GM21447 (cell line): Measurements from ENCODE around the gene ARHGEF4.

ENCODE experiments used
- ATAC-seq: cut with Tn5 transposase; IDR thresholded peaks from one replicate; pipeline ENCODE4 v1.9.1; 2021; ENCODE audit not compliant: unreplicated experiment

Gene ARHGEF4

DNA sequence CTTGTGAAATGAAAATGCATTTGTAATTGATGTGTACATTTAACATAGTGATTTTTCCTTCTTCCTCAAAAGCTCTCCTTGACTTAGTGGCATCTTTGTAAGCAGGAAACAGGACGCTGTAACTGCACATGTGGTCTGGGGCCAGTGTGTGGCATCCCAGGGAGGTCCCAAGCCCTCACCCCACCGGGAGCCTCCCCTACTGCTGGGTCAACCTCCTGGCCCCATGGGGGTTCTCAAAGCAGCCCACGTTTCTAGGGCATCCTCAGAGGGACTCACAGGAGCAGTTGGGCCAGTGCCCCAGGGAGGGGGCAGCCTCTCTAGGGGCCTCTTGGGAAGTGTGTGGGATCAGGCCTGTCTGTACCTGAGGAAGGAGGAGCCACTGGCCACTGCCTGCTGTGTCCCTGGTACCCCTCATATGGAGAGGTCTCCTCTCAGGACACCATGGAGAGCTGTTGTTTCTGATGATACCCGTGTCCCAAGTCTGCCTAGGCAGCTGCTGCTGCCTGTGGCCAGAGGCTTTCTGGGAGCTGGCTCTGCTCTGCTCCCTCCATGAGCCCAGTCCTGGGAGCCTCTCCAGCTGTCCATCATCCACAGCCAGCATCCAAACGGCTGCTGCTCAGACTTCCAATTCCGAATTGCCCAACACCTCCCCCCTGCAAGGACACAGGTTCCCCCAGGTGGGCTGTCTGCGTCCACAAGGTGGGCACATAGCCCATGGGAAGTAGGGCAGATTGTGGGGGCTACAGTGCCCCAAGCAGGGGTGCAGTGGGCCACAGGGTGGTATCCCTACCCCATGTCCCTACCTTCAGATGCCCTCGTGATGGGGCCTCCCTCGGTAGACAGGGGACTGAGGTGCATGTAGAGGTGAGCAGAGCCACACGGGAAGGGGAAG lies 13.4 kb downstream of the ARHGEF4 start:
- ATAC-seq: no peak

- no peak for ATAC-seq
These were observed 14.3 kb downstream of the ARHGEF4 start for GRCh38 chr2:130850788-130851623.

GRCh38 chr2:130851624-130852382 lies 15.1 kb downstream of the ARHGEF4 start:
- no peak for ATAC-seq

DNA sequence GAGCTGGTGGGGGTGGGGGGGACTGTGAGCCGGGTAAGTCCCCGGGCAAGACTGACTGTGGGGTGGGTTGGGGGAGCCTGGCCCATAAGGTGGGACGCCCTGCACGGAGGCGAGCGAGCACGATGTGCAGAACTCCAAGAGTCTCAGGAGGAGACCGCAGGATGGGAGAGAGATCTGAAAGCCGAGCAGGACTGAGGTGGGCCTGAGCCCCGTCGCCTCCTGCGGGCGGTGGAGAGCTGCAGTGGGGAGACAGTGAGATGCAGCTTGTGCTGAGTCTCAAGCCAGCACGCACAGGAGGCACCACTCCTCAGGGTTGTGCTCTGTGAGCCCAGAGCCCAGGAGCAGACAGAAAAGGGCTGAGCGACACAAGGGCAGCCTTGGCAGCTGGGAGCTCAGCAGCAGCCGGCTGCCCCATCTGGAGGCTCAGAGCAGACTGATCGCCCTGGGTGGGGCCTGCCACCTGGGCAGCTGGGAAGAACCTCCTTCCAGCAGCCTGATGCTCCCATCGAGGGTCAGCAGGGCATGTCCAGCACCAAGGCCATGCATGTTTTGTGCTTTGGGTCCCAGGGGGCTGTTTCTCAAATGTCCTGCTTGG lies 15.9 kb downstream of the ARHGEF4 start:
- no peak for ATAC-seq

GRCh38 chr2:130853391-130853790 lies 16.7 kb downstream of the ARHGEF4 start:
- ATAC-seq: no peak

DNA sequence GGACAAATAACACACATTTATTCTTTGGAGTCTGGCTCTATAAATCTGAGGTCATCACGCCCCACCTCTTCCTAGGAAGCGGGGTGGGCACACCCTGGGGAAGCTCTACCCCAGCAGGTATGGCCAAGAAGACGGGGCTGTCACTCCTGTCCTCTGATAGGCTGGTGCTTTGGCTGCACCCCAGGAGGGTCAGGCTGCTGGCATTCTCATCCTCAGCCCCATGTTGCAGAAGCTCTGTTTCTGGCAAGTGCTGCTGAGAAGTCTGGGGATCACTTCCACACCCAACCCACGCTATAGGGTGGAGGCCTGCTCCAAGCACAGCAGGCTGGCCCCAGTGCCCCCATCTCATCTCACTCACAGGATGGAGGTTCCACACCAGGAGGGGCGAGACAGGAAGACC lies 17.6 kb downstream of the ARHGEF4 start:
- ATAC-seq: no peak

GRCh38 chr2:130864830-130865800 lies 28.4 kb downstream of the ARHGEF4 start:
- no peak for ATAC-seq

GRCh38 chr2:130869441-130870160 lies 32.9 kb downstream of the ARHGEF4 start:
- no peak for ATAC-seq

DNA sequence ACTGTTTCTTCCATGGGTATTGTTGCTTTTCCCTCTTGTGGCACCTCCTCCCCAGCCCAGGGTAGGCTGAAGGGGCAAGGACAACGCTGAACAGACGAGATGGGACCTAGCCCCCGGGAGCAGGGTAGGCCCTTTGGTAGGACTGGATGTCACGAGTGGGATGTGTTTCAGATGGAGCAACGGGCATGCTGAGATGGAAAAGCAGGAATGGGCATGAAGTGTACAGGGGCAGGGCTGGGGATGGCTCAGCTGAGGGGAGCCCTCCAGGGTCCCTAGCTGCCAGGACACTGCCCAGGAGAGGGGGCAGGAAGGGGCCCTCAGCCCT lies 33.4 kb downstream of the ARHGEF4 start:
- ATAC-seq: no peak

DNA sequence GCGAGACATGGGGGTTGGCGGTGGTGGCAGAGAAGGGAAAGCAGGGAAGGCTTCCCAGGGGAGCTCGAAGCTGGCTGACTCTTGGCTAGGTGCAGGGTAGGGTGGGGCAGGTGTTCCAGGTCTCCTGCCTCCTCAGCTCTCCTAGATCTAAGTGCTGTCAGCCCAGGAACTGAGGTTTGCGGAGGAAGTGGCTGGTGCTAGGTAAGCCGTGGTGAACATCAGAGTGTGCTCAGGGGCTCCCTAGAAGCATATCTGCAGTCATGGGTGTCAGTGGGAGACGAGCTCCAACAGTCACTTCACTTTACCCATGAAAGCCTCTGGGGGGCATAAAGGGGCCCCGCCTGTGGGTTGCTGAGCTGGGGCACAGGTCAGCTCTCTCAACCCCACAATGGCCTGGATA lies 34.1 kb downstream of the ARHGEF4 start:
- ATAC-seq: no peak

GRCh38 chr2:130871843-130872740 lies 35.4 kb downstream of the ARHGEF4 start:
- no peak for ATAC-seq

DNA sequence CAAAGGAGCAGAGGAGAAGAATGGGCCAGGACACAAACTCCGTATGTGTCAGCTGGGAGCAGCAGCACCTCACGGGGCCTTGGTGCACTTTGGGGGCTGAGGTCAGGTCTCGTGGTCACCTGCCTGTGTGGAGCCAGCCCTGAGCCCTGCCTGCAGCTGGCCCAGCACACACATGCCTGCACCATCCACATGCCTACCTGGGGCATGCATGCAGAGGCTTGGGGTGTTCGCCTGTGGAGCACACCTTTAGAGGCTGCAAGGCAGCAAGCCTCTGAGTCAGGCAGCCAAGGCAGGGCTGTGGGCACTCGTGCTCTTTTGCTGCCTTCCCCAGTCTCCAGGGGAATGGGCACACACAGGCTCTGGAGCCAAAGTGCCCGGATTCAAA lies 36.0 kb downstream of the ARHGEF4 start:
- ATAC-seq: no peak

- ATAC-seq: peak; percentile 89
These were observed 37.1 kb downstream of the ARHGEF4 start for GRCh38 chr2:130873700-130874346.

GRCh38 chr2:130874512-130874911 lies 37.8 kb downstream of the ARHGEF4 start:
- ATAC-seq: no peak

- no peak for ATAC-seq
These were observed 39.2 kb downstream of the ARHGEF4 start for GRCh38 chr2:130875935-130876334.

GRCh38 chr2:130877258-130877657 lies 40.5 kb downstream of the ARHGEF4 start:
- no peak for ATAC-seq

GRCh38 chr2:130878316-130878715 lies 41.6 kb downstream of the ARHGEF4 start:
- ATAC-seq: no peak

DNA sequence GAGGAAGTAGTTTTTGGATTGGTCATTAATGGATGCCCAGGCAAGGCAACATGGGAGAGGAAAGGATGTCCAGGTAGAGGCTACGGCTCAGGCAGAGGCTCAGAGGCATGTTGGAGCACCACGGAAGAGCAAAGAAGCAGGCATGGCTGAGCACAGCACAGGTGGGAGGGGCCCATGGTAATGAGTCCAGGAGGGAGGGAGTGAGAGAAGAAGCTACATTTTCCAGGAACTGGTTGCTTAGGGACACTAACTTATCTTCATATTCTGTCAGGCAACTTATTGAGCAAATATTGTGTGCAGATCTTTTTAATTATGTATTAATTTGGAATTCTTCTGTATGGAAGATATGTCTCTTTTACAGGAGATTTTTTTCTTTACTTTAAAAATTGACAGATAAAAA lies 42.2 kb downstream of the ARHGEF4 start:
- ATAC-seq: no peak
